ENCODE results near the gene GPR3. TPM values are rescaled to one million over a fixed set of nuclear protein-coding genes. Genes with fewer than 3 reads are reported as not detected.

Gene GPR3
- total and polyA plus RNA-seq, 10 of the 15 experiments (the other 5 are each of a cell fraction or from before 2014, with no cell fraction given), result 0.33 to 1.4 (median 0.63) TPM; not detected in 3

- no peaks in the 10 kb centered on the region for H3K36me3 ChIP-seq (ENCODE audit: control insufficient read depth in 2 of 2, insufficient read depth in 2 of 2, low read length in 1 of 2)
- no peaks in the 10 kb centered on the region for H4K20me1 ChIP-seq (ENCODE audit: control insufficient read depth, insufficient read depth)
- BruUV-seq (replicated peaks), result no TSS peak
- ChIA-PET RAD21 (ENCODE audit: unreplicated experiment) (no interaction called here), SMC1A (ENCODE audit: uncharacterized antibody, unreplicated experiment) (no interaction called here), POLR2A (no interaction called here), CTCF (interaction anchor here (0.6 to 8.7 kb wide), 5 partner anchors 20 to 83 kb away, joined by 3 to 126 read pairs (median 3); partner anchors contain the start of gene GPR3)
- no peaks in the 10 kb centered on the region for H3K27me3 ChIP-seq (replicated peaks in 1 of 2; ENCODE audit: control insufficient read depth in 2 of 2, insufficient read depth in 2 of 2, low read length in 1 of 2)
- H3K4me1 ChIP-seq (ENCODE audit: control insufficient read depth, insufficient read depth, low read length), result no peaks in the 10 kb centered on the region; the same call in 1 of the 2 replicates
- intact Hi-C loops (cut with micrococcal nuclease; ENCODE audit: unreplicated experiment) (no loop called here), in situ Hi-C loops (cut with MboI) (no loop called here)
- no peak overlapping the region for H3K27ac ChIP-seq (ENCODE audit: control insufficient read depth, insufficient read depth)
- no peak overlapping the region for H3K9ac ChIP-seq (ENCODE audit: control insufficient read depth, insufficient read depth, low read length)
- H3K9me3 ChIP-seq (replicated peaks; ENCODE audit: control insufficient read depth, insufficient read depth, low read length), result no peaks in the 10 kb centered on the region
- no peak for ATAC-seq
- no peak overlapping the region for H3K4me2 ChIP-seq (ENCODE audit: control insufficient read depth, insufficient read depth)
- WGBS (ENCODE audit: insufficient coverage, insufficient replicate concordance, low lambda C conversion rate, missing lambda C conversion rate), result 90% methylated on average over 7 of the region's 8 CpGs
- no peak overlapping the region for H3K4me3 ChIP-seq
- TF ChIP-seq RAD21 (IDR thresholded peaks at IDR 0.05; ENCODE audit: insufficient read depth, low read depth, low read length), result no peak
- TF ChIP-seq STAT1 (conservative IDR thresholded peaks at IDR 0.05), result no peak
- no peak for TF ChIP-seq ZBTB4 (CRISPR knock-in tag; IDR thresholded peaks at IDR 0.05)
- no peak for TF ChIP-seq IRF4 (IDR thresholded peaks at IDR 0.05; ENCODE audit: low read depth, low read length)
- no peak for TF ChIP-seq RFX5 (IDR thresholded peaks at IDR 0.05; ENCODE audit: low read depth, low read length)
- no peak for TF ChIP-seq ATF7 (IDR thresholded peaks at IDR 0.05; ENCODE audit: low read depth)
- TF ChIP-seq SMAD5 (IDR thresholded peaks at IDR 0.05; ENCODE audit: low read depth), result no peak
- TF ChIP-seq CHD4 (IDR thresholded peaks at IDR 0.05), result no peak
- TF ChIP-seq, protein P1, sequence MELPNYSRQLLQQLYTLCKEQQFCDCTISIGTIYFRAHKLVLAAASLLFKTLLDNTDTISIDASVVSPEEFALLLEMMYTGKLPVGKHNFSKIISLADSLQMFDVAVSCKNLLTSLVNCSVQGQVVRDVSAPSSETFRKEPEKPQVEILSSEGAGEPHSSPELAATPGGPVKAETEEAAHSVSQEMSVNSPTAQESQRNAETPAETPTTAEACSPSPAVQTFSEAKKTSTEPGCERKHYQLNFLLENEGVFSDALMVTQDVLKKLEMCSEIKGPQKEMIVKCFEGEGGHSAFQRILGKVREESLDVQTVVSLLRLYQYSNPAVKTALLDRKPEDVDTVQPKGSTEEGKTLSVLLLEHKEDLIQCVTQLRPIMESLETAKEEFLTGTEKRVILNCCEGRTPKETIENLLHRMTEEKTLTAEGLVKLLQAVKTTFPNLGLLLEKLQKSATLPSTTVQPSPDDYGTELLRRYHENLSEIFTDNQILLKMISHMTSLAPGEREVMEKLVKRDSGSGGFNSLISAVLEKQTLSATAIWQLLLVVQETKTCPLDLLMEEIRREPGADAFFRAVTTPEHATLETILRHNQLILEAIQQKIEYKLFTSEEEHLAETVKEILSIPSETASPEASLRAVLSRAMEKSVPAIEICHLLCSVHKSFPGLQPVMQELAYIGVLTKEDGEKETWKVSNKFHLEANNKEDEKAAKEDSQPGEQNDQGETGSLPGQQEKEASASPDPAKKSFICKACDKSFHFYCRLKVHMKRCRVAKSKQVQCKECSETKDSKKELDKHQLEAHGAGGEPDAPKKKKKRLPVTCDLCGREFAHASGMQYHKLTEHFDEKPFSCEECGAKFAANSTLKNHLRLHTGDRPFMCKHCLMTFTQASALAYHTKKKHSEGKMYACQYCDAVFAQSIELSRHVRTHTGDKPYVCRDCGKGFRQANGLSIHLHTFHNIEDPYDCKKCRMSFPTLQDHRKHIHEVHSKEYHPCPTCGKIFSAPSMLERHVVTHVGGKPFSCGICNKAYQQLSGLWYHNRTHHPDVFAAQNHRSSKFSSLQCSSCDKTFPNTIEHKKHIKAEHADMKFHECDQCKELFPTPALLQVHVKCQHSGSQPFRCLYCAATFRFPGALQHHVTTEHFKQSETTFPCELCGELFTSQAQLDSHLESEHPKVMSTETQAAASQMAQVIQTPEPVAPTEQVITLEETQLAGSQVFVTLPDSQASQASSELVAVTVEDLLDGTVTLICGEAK (IDR thresholded peaks at IDR 0.05; ENCODE audit: borderline replicate concordance), result no peak
- TF ChIP-seq, protein P2, sequence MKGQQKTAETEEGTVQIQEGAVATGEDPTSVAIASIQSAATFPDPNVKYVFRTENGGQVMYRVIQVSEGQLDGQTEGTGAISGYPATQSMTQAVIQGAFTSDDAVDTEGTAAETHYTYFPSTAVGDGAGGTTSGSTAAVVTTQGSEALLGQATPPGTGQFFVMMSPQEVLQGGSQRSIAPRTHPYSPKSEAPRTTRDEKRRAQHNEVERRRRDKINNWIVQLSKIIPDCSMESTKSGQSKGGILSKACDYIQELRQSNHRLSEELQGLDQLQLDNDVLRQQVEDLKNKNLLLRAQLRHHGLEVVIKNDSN (IDR thresholded peaks at IDR 0.05; ENCODE audit: borderline replicate concordance, extremely low read length, insufficient read depth, low read depth, low read length), result no peak
- TF ChIP-seq GABPA (IDR thresholded peaks at IDR 0.05; ENCODE audit: low read depth), result no peak
- no peak for TF ChIP-seq CREB1 (IDR thresholded peaks at IDR 0.05; ENCODE audit: low read depth)
- no peak for TF ChIP-seq BCL11A (IDR thresholded peaks at IDR 0.05; ENCODE audit: low read depth, low read length)
- no peak for TF ChIP-seq STAT3 (IDR thresholded peaks at IDR 0.05; ENCODE audit: low read depth, low read length)
- H3K79me2 ChIP-seq (ENCODE audit: control insufficient read depth, insufficient read depth, low read length), result no peaks in the 10 kb centered on the region
- DNase-seq (ENCODE audit: low read depth, low spot score), result no peak
- no peak for FAIRE-seq
- no peak overlapping the region for H2AFZ ChIP-seq (ENCODE audit: control insufficient read depth, low read depth, low read length)
These were observed 40.8 kb upstream of the GPR3 start for GRCh38 chr1:27351541-27352107.
